Right atrium auricular region (tissue), 2 donors: ENCODE results near the gene SLC12A8. TPM values are rescaled to one million over a fixed set of nuclear protein-coding genes. Genes with fewer than 3 reads are reported as not detected.

Experiments
- DNase-seq: peaks from one replicate; pipeline ENCODE4 v3.0.0-alpha.2; 2019; ENCODE audit warnings: low spot score
- H3K27ac ChIP-seq, 2 donors: fragments of 200-600 bp; sonication (generic); 1 replicate in 1 of 2; 2 replicates in 1 of 2; pipeline ENCODE4 v1.5.1; 2016 to 2019
- H3K27me3 ChIP-seq, 2 donors: fragments of 200-600 bp; sonication (generic); one replicate each; pipeline versions ENCODE4 v1.5.1 to v1.6.0; 2017 to 2019
- H3K36me3 ChIP-seq: fragments of 200-600 bp; sonication (generic); one replicate; pipeline ENCODE4 v1.5.1; 2016
- H3K4me1 ChIP-seq, 2 donors: fragments of 200-600 bp; sonication (generic); one replicate each; pipeline versions ENCODE4 v1.5.1 to v1.6.0; 2017 to 2019
- H3K4me3 ChIP-seq, 2 donors: fragments of 200-600 bp; sonication (generic); 1 replicate in 1 of 2; 2 replicates in 1 of 2; pipeline ENCODE4 v1.5.1; 2017 to 2019; ENCODE audit warnings: mild to moderate bottlenecking in 1 of 2, moderate library complexity in 1 of 2
- H3K9me3 ChIP-seq, 2 donors: fragments of 200-600 bp; sonication (generic); one replicate each; pipeline ENCODE4 v1.5.1; 2019
- total RNA-seq, 2 donors: library from RNA; depleted of rRNA; stranded (reverse); fragments of >200 nt; gene quantifications; one replicate each; pipeline ENCODE4 v1.1.0, GENCODE V29; 2016
- TF ChIP-seq, protein P1 (sequence below), 2 donors: fragments of 200-600 bp; sonication (generic); IDR thresholded peaks; one replicate each; pipeline ENCODE4 v1.5.1; 2019; ENCODE audit warnings: antibody characterized with exemption in 2 of 2

SLC12A8 gene
- total RNA-seq, 2 donors from 2014 or later: 1.1 to 1.9 TPM

DNA sequence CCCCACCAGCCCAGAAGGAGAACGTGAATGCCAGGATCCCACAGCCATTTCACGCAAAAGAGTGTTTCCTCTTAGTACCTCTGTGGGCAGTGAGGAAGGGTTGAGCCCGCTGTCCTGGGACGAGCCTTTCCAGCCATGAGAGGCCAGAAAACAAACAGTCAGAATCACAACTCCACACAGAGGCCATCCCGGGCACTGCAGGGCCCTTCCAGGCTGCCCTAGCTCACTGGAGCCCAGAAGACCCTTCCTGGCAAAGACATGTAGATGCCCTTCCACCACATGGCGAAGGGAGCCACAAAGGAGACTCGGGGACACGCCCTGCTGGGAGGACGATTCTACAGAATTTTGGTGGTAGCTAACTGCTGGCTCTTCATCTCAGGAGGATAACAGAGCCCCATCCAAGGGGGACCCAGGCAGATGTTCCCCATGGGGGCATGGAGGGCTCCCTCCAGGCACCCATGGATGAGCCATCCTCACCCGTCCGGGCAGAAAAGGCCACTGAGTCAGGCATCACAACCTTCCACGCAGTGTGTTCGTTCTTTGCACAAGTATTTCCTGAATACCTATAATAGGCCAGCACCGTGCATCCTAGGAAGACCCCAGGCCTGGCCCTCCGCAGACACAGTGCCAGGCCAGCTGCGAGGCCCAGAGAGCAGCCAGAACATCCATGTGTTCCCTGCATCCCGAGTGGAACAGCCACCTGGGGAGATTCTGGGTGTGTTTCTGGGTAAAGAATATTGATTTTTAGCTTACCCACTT, 47.2 kb downstream of the SLC12A8 start:
- no peak overlapping the region for H3K4me3 ChIP-seq
- no peaks in the 10 kb centered on the region for H3K9me3 ChIP-seq
- no peak for DNase-seq
- no peaks in the 10 kb centered on the region for H3K36me3 ChIP-seq
- H3K4me1 ChIP-seq: peaks cover 0 to 50% of the 10 kb centered on the region in 2 donors
- no peak overlapping the region for H3K27ac ChIP-seq
- H3K27me3 ChIP-seq: no peaks in the 10 kb centered on the region
- TF ChIP-seq, protein P1, sequence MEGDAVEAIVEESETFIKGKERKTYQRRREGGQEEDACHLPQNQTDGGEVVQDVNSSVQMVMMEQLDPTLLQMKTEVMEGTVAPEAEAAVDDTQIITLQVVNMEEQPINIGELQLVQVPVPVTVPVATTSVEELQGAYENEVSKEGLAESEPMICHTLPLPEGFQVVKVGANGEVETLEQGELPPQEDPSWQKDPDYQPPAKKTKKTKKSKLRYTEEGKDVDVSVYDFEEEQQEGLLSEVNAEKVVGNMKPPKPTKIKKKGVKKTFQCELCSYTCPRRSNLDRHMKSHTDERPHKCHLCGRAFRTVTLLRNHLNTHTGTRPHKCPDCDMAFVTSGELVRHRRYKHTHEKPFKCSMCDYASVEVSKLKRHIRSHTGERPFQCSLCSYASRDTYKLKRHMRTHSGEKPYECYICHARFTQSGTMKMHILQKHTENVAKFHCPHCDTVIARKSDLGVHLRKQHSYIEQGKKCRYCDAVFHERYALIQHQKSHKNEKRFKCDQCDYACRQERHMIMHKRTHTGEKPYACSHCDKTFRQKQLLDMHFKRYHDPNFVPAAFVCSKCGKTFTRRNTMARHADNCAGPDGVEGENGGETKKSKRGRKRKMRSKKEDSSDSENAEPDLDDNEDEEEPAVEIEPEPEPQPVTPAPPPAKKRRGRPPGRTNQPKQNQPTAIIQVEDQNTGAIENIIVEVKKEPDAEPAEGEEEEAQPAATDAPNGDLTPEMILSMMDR (IDR thresholded peaks at IDR 0.05): peak; percentile 75 to 90

DNA sequence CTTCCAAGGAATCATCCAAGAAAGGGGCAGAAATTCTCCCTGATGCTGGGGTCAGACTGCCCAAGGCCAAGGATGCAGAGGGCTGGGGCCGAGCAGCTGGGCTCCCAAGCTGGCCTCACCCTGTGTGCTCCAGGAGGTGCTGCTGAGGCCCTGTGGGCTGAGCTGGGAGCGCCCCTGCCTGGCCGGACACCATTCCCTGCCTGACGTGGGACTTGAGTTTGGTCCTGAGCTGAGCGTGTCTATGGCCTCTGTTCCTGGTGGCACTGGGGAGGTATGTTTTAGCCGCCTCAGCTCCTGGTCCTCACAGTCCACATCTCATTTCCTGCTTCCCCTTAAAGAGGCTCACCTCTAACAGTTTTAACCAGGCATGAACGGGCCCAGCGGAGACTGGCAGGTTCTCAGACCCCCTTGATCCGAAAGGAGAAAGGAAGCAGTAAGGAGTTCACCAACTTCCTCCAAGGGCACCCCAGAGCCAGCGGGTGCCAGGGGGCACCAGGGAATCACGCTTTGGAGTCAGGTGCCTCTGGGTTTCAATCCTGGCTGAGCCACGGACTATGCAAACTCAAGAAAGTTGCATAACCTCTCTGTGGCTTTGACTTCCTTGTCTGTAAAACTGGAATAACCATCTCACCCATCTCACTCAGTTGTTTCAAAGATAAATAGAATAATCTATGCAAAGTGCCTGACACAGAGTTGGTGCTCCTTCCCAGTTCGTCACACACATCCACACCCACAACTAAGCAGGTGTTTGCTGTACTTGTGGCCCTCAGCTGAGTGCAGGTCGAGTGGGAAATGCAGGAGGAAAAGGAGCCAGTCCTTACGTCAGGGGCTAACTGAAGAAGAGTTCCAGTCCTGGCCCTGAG, 48.6 kb downstream of the SLC12A8 start:
- H3K4me1 ChIP-seq: peaks cover 0 to 50% of the 10 kb centered on the region in 2 donors
- H3K9me3 ChIP-seq: no peaks in the 10 kb centered on the region
- H3K27ac ChIP-seq: no peak overlapping the region
- DNase-seq: no peak
- no peaks in the 10 kb centered on the region for H3K27me3 ChIP-seq
- H3K36me3 ChIP-seq: no peaks in the 10 kb centered on the region
- H3K4me3 ChIP-seq: no peak overlapping the region
- TF ChIP-seq, protein P1 (IDR thresholded peaks at IDR 0.05): peak in 1 of 2 donors; percentile 46

DNA sequence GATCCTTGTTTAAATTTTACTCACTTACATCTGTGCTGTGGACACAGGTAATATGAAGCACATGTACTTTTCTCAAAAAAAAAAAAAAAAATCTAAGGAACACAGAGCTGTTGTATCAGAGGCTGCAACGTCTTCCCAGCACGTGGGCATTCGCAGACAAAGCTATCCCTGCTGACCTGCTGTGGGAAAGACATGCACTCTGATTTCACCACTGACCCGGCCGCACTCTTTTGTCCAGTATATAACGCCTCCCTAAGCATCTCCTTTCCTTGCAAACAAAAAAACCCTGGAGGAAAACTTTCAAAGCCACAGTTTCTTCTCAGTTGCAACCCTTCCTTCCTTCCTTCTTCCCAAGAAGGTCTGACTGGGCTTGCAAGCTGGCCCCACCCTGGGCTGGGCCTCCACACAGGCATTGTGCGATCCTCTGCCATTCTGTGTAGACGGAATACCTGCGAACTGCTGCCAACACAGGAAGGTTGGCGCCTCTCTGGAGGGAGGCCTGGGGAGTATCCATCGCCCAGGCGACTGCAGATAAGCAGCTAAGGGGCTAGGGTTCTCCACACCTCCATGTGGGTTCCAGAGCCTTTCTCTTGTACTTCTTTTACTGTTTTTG, 50.8 kb downstream of the SLC12A8 start:
- H3K27me3 ChIP-seq: no peaks in the 10 kb centered on the region
- TF ChIP-seq, protein P1 (IDR thresholded peaks at IDR 0.05): no peak
- H3K36me3 ChIP-seq: no peaks in the 10 kb centered on the region
- H3K4me3 ChIP-seq: no peak overlapping the region
- peak overlapping the region in 1 of 2 donors; percentile 15 for H3K27ac ChIP-seq
- DNase-seq: no peak
- H3K9me3 ChIP-seq: no peaks in the 10 kb centered on the region
- peaks cover 0 to 44% of the 10 kb centered on the region in 2 donors for H3K4me1 ChIP-seq

DNA sequence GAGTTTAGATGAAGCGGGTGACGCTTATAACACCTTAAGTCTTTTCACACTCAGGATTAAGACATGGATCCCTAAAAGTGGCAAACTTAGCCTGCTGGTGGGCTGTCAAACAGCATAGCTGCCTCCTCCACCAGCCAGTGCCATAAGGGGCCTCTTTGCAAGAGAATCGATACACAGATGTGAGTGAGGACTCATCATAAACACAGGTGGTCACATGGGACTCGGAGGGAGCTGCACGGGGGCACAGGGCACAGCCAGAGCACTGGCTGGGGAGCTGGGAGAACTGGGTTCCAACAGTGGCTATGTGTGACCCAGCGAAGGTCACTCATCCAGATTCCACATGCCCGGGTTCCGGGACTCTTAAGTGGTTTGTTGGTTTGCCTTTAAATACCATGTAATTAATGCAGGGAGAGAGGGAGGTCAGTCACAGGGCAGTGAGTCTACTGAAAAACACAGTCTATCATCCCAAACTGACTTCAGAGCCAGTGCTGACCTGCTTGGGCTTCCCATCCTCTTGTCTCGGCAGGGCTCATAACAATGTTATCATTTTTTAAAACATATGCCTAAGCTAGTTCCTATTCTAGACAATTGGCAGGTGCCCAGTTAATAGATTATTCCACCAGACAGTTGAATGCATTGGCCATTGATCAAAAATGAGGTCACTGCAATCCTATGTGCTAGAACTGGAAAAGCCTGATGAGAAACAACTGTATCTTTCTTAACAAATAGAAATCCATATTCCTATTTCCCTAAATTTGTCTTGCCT, 51.8 kb downstream of the SLC12A8 start:
- Histone ChIP-seq H3K4me1 (peaks cover 0 to 44% of the 10 kb centered on the region in 2 donors), H3K9me3 (no peaks in the 10 kb centered on the region), H3K36me3 (no peaks in the 10 kb centered on the region), H3K4me3 (no peak overlapping the region), H3K27ac (no peak overlapping the region), H3K27me3 (no peaks in the 10 kb centered on the region)
- TF ChIP-seq, protein P1 (IDR thresholded peaks at IDR 0.05): no peak
- no peak for DNase-seq

DNA sequence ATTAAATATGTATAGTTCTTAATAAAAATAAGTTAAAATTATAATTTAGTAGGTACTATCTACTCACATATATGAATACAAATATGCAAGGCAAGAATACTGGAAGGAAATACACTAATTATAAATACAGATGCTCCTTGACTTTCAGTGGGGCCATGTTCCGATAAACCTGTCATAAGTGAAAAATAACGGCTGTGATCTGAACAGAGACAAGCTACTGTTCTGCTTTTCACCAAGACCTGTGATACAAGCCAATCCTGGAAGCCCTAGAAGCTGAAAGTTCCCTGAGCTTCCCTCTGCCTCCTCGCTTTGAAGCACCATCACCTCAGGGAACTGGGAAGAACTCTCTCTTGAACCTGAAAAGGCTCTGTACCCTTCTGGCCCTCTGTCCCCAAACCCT, 55.4 kb downstream of the SLC12A8 start:
- H3K27me3 ChIP-seq: no peaks in the 10 kb centered on the region
- TF ChIP-seq, protein P1 (IDR thresholded peaks at IDR 0.05): no peak
- H3K9me3 ChIP-seq: no peaks in the 10 kb centered on the region
- H3K27ac ChIP-seq: no peak overlapping the region
- no peak for DNase-seq
- peaks cover 0 to 21% of the 10 kb centered on the region in 2 donors for H3K4me1 ChIP-seq
- no peaks in the 10 kb centered on the region for H3K36me3 ChIP-seq
- H3K4me3 ChIP-seq: no peak overlapping the region
